WTC11 (cell line): ENCODE measurements around the gene PBX3. TPM values are rescaled to one million over a fixed set of nuclear protein-coding genes. Genes with fewer than 3 reads are reported as not detected.

ENCODE experiments used
- ATAC-seq: fragments of 200-7000 bp; cut with Tn5 transposase; 2 replicates; pipeline ENCODE4 v1.10.0; 2021; ENCODE audit warnings: mild to moderate bottlenecking, moderate library complexity
- CTCF ChIA-PET: fragments of 300-600 bp; sonication (Branson Sonifier 250); formaldehyde crosslinking; loops from one replicate; lab custom pipeline; 2021; ENCODE audit warnings: antibody characterized with exemption; lab: Charles Lee
- POLR2A ChIA-PET: fragments of 350-600 bp; sonication (Branson Sonifier 250); formaldehyde crosslinking; loops from one replicate; lab custom pipeline; 2021; ENCODE audit warnings: antibody characterized with exemption; lab: Charles Lee
- DNase-seq: peaks from one replicate; pipeline ENCODE4 v3.0.0; 2021; ENCODE audit warnings: low spot score
- H3K27ac Mint-ChIP-seq: 2 replicates; pipeline ENCODE4 v1.8.0; 2021; ENCODE audit warnings: mixed read lengths
- H3K27me3 Mint-ChIP-seq: 2 replicates; pipeline ENCODE4 v1.8.0; 2021; ENCODE audit warnings: low read depth, mild to moderate bottlenecking, moderate library complexity, mixed read lengths
- H3K36me3 Mint-ChIP-seq: 2 replicates; pipeline ENCODE4 v1.8.0; 2021; ENCODE audit warnings: mixed read lengths
- H3K4me1 Mint-ChIP-seq: 2 replicates; pipeline ENCODE4 v1.8.0; 2022; ENCODE audit warnings: mixed read lengths
- H3K4me3 Mint-ChIP-seq: 2 replicates; pipeline ENCODE4 v1.8.0; 2021; ENCODE audit warnings: mild to moderate bottlenecking, moderate library complexity, mixed read lengths
- H3K9me3 Mint-ChIP-seq: 2 replicates; pipeline ENCODE4 v1.8.0; 2021; ENCODE audit warnings: mixed read lengths
- IRF1 ChIP-seq: sonication (generic); formaldehyde crosslinking; IDR thresholded peaks from 2 replicates; pipeline ENCODE4 v1.8.0; 2023; ENCODE audit warnings: missing genetic modification reagents
- MXD4 ChIP-seq: fragments of 250-450 bp; sonication (Bioruptor Pico); IDR thresholded peaks from 2 replicates; pipeline ENCODE4 v1.8.0; 2021; ENCODE audit warnings: mild to moderate bottlenecking, moderate library complexity, borderline replicate concordance
- MYBL2 ChIP-seq: sonication (generic); formaldehyde crosslinking; IDR thresholded peaks from 2 replicates; pipeline ENCODE4 v1.8.1; 2023; ENCODE audit warnings: mild to moderate bottlenecking, moderate library complexity, missing genetic modification reagents
- NFE2L1 ChIP-seq: sonication (generic); formaldehyde crosslinking; IDR thresholded peaks from 2 replicates; pipeline ENCODE4 v1.8.1; 2023; ENCODE audit warnings: missing genetic modification reagents
- NFYB ChIP-seq: sonication (generic); formaldehyde crosslinking; conservative IDR thresholded peaks from 2 replicates; pipeline ENCODE4 v1.8.0; 2022; ENCODE audit warnings: low read depth, missing genetic modification reagents
- OVOL2 ChIP-seq: fragments of 250-450 bp; sonication (Bioruptor Pico); IDR thresholded peaks from 2 replicates; pipeline ENCODE4 v1.9.0; 2021; ENCODE audit warnings: mild to moderate bottlenecking, borderline replicate concordance
- RORB ChIP-seq: fragments of 250-450 bp; sonication (Bioruptor Pico); IDR thresholded peaks from 2 replicates; pipeline ENCODE4 v1.9.0; 2021; ENCODE audit warnings: mild to moderate bottlenecking
- TCF7 ChIP-seq: sonication (generic); formaldehyde crosslinking; IDR thresholded peaks from 2 replicates; pipeline ENCODE4 v1.8.0; 2022; ENCODE audit warnings: mild to moderate bottlenecking, low read depth, missing genetic modification reagents, moderate library complexity
- TP53 ChIP-seq: sonication (generic); formaldehyde crosslinking; IDR thresholded peaks from 2 replicates; pipeline ENCODE4 v1.8.1; 2023; ENCODE audit warnings: mild to moderate bottlenecking, missing genetic modification reagents
- ZBTB21 ChIP-seq: sonication (generic); formaldehyde crosslinking; IDR thresholded peaks from 2 replicates; pipeline ENCODE4 v1.8.1; 2023; ENCODE audit warnings: mild to moderate bottlenecking, missing genetic modification reagents, borderline replicate concordance
- ZBTB43 ChIP-seq: sonication (generic); formaldehyde crosslinking; IDR thresholded peaks from 2 replicates; pipeline ENCODE4 v1.8.1; 2023; ENCODE audit warnings: mild to moderate bottlenecking, missing genetic modification reagents
- ZNF138 ChIP-seq: sonication (generic); formaldehyde crosslinking; conservative IDR thresholded peaks from 2 replicates; pipeline ENCODE4 v1.8.1; 2022; ENCODE audit warnings: mild to moderate bottlenecking, moderate library complexity, missing genetic modification reagents
- ZNF232 ChIP-seq: sonication (generic); formaldehyde crosslinking; IDR thresholded peaks from 2 replicates; pipeline ENCODE4 v1.8.0; 2022; ENCODE audit warnings: mild to moderate bottlenecking, missing genetic modification reagents
- total RNA-seq: library from RNA; stranded (reverse); gene quantifications from 3 replicates; pipeline ENCODE4 v1.2.3, GENCODE V29; 2021
- TF ChIP-seq, protein P1 (sequence below): sonication (generic); formaldehyde crosslinking; IDR thresholded peaks from 2 replicates; pipeline ENCODE4 v1.8.0; 2023; ENCODE audit warnings: missing genetic modification reagents, mild to moderate bottlenecking, borderline replicate concordance
- TF ChIP-seq, protein P2 (sequence below): sonication (generic); formaldehyde crosslinking; IDR thresholded peaks from 2 replicates; pipeline ENCODE4 v1.8.1; 2023; ENCODE audit warnings: mild to moderate bottlenecking, missing genetic modification reagents

Gene PBX3
- total RNA-seq, 1 experiment from 2014 or later, result 48.5 TPM

DNA sequence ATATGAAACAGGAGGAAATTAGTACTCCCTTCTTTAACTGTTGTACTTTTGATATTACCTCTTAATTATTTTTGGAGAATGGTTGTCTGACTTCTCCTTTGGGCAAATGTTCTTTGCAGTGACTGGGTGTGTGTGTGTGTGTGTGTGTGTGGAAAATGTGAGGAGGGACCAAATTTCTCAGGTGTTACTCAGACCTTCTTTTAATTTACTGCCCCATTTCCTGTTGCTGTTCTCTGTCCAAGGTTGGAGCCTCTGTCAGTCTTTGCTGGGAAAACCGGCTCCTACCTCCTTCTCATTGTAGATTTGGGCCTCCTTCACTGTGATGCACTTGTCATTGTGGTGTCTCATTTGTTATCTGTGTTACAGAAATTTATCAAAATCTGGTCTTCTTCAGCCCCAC is 68.4 kb downstream of the PBX3 start:
- POLR2A ChIA-PET, result no interaction called here
- TF ChIP-seq, protein P1, sequence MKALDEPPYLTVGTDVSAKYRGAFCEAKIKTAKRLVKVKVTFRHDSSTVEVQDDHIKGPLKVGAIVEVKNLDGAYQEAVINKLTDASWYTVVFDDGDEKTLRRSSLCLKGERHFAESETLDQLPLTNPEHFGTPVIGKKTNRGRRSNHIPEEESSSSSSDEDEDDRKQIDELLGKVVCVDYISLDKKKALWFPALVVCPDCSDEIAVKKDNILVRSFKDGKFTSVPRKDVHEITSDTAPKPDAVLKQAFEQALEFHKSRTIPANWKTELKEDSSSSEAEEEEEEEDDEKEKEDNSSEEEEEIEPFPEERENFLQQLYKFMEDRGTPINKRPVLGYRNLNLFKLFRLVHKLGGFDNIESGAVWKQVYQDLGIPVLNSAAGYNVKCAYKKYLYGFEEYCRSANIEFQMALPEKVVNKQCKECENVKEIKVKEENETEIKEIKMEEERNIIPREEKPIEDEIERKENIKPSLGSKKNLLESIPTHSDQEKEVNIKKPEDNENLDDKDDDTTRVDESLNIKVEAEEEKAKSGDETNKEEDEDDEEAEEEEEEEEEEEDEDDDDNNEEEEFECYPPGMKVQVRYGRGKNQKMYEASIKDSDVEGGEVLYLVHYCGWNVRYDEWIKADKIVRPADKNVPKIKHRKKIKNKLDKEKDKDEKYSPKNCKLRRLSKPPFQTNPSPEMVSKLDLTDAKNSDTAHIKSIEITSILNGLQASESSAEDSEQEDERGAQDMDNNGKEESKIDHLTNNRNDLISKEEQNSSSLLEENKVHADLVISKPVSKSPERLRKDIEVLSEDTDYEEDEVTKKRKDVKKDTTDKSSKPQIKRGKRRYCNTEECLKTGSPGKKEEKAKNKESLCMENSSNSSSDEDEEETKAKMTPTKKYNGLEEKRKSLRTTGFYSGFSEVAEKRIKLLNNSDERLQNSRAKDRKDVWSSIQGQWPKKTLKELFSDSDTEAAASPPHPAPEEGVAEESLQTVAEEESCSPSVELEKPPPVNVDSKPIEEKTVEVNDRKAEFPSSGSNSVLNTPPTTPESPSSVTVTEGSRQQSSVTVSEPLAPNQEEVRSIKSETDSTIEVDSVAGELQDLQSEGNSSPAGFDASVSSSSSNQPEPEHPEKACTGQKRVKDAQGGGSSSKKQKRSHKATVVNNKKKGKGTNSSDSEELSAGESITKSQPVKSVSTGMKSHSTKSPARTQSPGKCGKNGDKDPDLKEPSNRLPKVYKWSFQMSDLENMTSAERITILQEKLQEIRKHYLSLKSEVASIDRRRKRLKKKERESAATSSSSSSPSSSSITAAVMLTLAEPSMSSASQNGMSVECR (CRISPR knock-in tag), result no peak
- Mint-ChIP-seq H3K9me3 (no peaks in the 10 kb centered on the region), H3K27ac (no peak overlapping the region), H3K36me3 (peaks cover 3% of the 10 kb centered on the region; the same call in 1 of the 2 replicates), H3K4me3 (no peak overlapping the region), H3K27me3 (no peaks in the 10 kb centered on the region), H3K4me1 (peaks cover 14% of the 10 kb centered on the region)
- DNase-seq (no peak), ATAC-seq (peak; percentile 55; the same call in 1 of the 2 replicates)
- CTCF ChIA-PET, result no interaction called here

DNA sequence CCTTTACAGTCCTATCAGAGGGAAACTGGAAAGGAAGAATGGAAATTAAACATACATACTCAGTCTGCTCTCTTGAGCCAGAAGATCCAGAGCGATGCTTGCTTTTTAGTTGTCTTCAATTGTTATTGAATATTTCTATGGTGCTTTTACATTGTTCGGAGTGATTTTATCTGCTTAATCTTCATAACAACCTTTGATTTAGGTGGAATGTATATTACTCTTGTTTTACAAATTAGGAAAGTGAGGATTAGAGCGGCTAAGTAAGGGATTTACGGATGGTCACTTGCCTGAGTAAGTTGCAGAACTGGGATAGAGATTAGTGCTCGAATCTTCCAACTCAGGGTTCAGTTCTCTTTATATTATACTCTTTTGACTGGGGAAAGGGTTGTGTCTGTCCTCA is 69.1 kb downstream of the PBX3 start:
- no peak for DNase-seq
- ChIA-PET POLR2A (no interaction called here), CTCF (no interaction called here)
- Mint-ChIP-seq H3K4me3 (no peak overlapping the region), H3K36me3 (peaks cover 3% of the 10 kb centered on the region; the same call in 1 of the 2 replicates), H3K27ac (no peak overlapping the region), H3K27me3 (no peaks in the 10 kb centered on the region), H3K9me3 (no peaks in the 10 kb centered on the region), H3K4me1 (peaks cover 9% of the 10 kb centered on the region)
- TF ChIP-seq NFE2L1 (CRISPR knock-in tag) (no peak), OVOL2 (CRISPR knock-in tag) (no peak), TP53 (no peak), NFYB (no peak), MYBL2 (no peak), ZBTB21 (CRISPR knock-in tag) (no peak), ZNF138 (CRISPR knock-in tag) (no peak), RORB (no peak), MXD4 (CRISPR knock-in tag) (no peak), TCF7 (CRISPR knock-in tag) (no peak), ZNF232 (CRISPR knock-in tag) (no peak), IRF1 (no peak), ZBTB43 (CRISPR knock-in tag) (no peak)
- TF ChIP-seq, protein P1 (CRISPR knock-in tag), result no peak
- TF ChIP-seq, protein P2, sequence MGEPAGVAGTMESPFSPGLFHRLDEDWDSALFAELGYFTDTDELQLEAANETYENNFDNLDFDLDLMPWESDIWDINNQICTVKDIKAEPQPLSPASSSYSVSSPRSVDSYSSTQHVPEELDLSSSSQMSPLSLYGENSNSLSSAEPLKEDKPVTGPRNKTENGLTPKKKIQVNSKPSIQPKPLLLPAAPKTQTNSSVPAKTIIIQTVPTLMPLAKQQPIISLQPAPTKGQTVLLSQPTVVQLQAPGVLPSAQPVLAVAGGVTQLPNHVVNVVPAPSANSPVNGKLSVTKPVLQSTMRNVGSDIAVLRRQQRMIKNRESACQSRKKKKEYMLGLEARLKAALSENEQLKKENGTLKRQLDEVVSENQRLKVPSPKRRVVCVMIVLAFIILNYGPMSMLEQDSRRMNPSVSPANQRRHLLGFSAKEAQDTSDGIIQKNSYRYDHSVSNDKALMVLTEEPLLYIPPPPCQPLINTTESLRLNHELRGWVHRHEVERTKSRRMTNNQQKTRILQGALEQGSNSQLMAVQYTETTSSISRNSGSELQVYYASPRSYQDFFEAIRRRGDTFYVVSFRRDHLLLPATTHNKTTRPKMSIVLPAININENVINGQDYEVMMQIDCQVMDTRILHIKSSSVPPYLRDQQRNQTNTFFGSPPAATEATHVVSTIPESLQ, result no peak
- ATAC-seq, result no peak; the same call in 1 of the 2 replicates
